ENCODE results near the gene DLGAP4. TPM values are rescaled to one million over a fixed set of nuclear protein-coding genes. Genes with fewer than 3 reads are reported as not detected.

The DLGAP4 gene
- total RNA-seq, 2 experiments from 2014 or later: 19.9 to 23.6 TPM

- Mint-ChIP-seq H3K27ac (no peak overlapping the region), H3K4me3 (no peak overlapping the region), H3K4me1 (ENCODE audit: low read depth) (no peaks in the 10 kb centered on the region), H3K27me3 (ENCODE audit: low read depth) (no peaks in the 10 kb centered on the region), H3K36me3 (ENCODE audit: low read depth) (no peaks in the 10 kb centered on the region), H3K9me3 (ENCODE audit: insufficient read depth) (no peaks in the 10 kb centered on the region)
- ChIA-PET POLR2A (no interaction called here), CTCF (no interaction called here)
- ATAC-seq (no peak), DNase-seq (no peak)
Measured at GRCh38 chr20:36361406-36361805, 55.3 kb downstream of the DLGAP4 start.

- ChIA-PET CTCF (no interaction called here), POLR2A (no interaction called here)
- ATAC-seq (no peak), DNase-seq (no peak)
- no peaks in the 10 kb centered on the region for H3K4me1 Mint-ChIP-seq (ENCODE audit: low read depth)
- H3K27me3 Mint-ChIP-seq (ENCODE audit: low read depth): no peaks in the 10 kb centered on the region
- no peaks in the 10 kb centered on the region for H3K36me3 Mint-ChIP-seq (ENCODE audit: low read depth)
- no peak overlapping the region for H3K4me3 Mint-ChIP-seq
- H3K27ac Mint-ChIP-seq: no peak overlapping the region
- H3K9me3 Mint-ChIP-seq (ENCODE audit: insufficient read depth): no peaks in the 10 kb centered on the region
Measured at GRCh38 chr20:36362261-36362660, 56.1 kb downstream of the DLGAP4 start.

GRCh38 chr20:36362978-36363713 is 57.0 kb downstream of the DLGAP4 start:
- no peaks in the 10 kb centered on the region for H3K4me1 Mint-ChIP-seq (ENCODE audit: low read depth)
- POLR2A ChIA-PET: interaction anchor here (0.8 kb wide), 1 partner anchor 40 kb away, joined by 3 read pairs; no protein-coding TSS in a partner anchor
- no peaks in the 10 kb centered on the region for H3K36me3 Mint-ChIP-seq (ENCODE audit: low read depth)
- CTCF ChIA-PET: no interaction called here
- no peak overlapping the region for H3K27ac Mint-ChIP-seq
- no peak overlapping the region for H3K4me3 Mint-ChIP-seq
- H3K27me3 Mint-ChIP-seq (ENCODE audit: low read depth): no peaks in the 10 kb centered on the region
- no peak for DNase-seq
- no peaks in the 10 kb centered on the region for H3K9me3 Mint-ChIP-seq (ENCODE audit: insufficient read depth)
- no peak for ATAC-seq

- Mint-ChIP-seq H3K36me3 (ENCODE audit: low read depth) (no peaks in the 10 kb centered on the region), H3K4me3 (no peak overlapping the region), H3K9me3 (ENCODE audit: insufficient read depth) (no peaks in the 10 kb centered on the region), H3K4me1 (ENCODE audit: low read depth) (no peaks in the 10 kb centered on the region), H3K27ac (no peak overlapping the region), H3K27me3 (ENCODE audit: low read depth) (no peaks in the 10 kb centered on the region)
- DNase-seq: no peak
- POLR2A ChIA-PET: no interaction called here
- no peak for ATAC-seq
- CTCF ChIA-PET: no interaction called here
Measured at GRCh38 chr20:36364506-36364905, 58.4 kb downstream of the DLGAP4 start.

GRCh38 chr20:36366623-36367369 is 60.7 kb downstream of the DLGAP4 start:
- ChIA-PET POLR2A (no interaction called here), CTCF (no interaction called here)
- no peak for DNase-seq
- no peaks in the 10 kb centered on the region for H3K36me3 Mint-ChIP-seq (ENCODE audit: low read depth)
- no peaks in the 10 kb centered on the region for H3K4me1 Mint-ChIP-seq (ENCODE audit: low read depth)
- no peak overlapping the region for H3K4me3 Mint-ChIP-seq
- H3K9me3 Mint-ChIP-seq (ENCODE audit: insufficient read depth): no peaks in the 10 kb centered on the region
- no peaks in the 10 kb centered on the region for H3K27me3 Mint-ChIP-seq (ENCODE audit: low read depth)
- H3K27ac Mint-ChIP-seq: no peak overlapping the region
- ATAC-seq: no peak

- DNase-seq: no peak
- no peak overlapping the region for H3K4me3 Mint-ChIP-seq
- ATAC-seq: no peak
Measured at GRCh38 chr20:36367370-36367745, 61.2 kb downstream of the DLGAP4 start.

GRCh38 chr20:36367907-36368799 is 62.0 kb downstream of the DLGAP4 start:
- CTCF ChIA-PET: no interaction called here
- POLR2A ChIA-PET: no interaction called here
- DNase-seq (no peak), ATAC-seq (no peak)
- H3K27ac Mint-ChIP-seq: no peak overlapping the region
- no peaks in the 10 kb centered on the region for H3K4me1 Mint-ChIP-seq (ENCODE audit: low read depth)
- H3K9me3 Mint-ChIP-seq (ENCODE audit: insufficient read depth): no peaks in the 10 kb centered on the region
- H3K4me3 Mint-ChIP-seq: no peak overlapping the region
- H3K27me3 Mint-ChIP-seq (ENCODE audit: low read depth): peaks cover 2% of the 10 kb centered on the region
- no peaks in the 10 kb centered on the region for H3K36me3 Mint-ChIP-seq (ENCODE audit: low read depth)

More at GRCh38 chr20:36367370-36367745, 61.2 kb downstream of the DLGAP4 start:
- no peaks in the 10 kb centered on the region for H3K9me3 Mint-ChIP-seq (ENCODE audit: insufficient read depth)
- no peaks in the 10 kb centered on the region for H3K4me1 Mint-ChIP-seq (ENCODE audit: low read depth)
- H3K27ac Mint-ChIP-seq: no peak overlapping the region
- no peaks in the 10 kb centered on the region for H3K36me3 Mint-ChIP-seq (ENCODE audit: low read depth)
- ChIA-PET POLR2A (no interaction called here), CTCF (no interaction called here)
- H3K27me3 Mint-ChIP-seq (ENCODE audit: low read depth): no peaks in the 10 kb centered on the region

- no peak overlapping the region for H3K27ac Mint-ChIP-seq
Measured at GRCh38 chr20:36368869-36369268, 62.7 kb downstream of the DLGAP4 start.

GRCh38 chr20:36369739-36370138 is 63.6 kb downstream of the DLGAP4 start:
- DNase-seq (no peak), ATAC-seq (no peak)
- ChIA-PET POLR2A (no interaction called here), CTCF (interaction anchor here (1.3 kb wide), 1 partner anchor 30 kb away, joined by 3 read pairs; no protein-coding TSS in a partner anchor)
- Mint-ChIP-seq H3K27ac (no peak overlapping the region), H3K27me3 (ENCODE audit: low read depth) (peaks cover 5% of the 10 kb centered on the region), H3K4me3 (no peak overlapping the region), H3K36me3 (ENCODE audit: low read depth) (no peaks in the 10 kb centered on the region), H3K9me3 (ENCODE audit: insufficient read depth) (no peaks in the 10 kb centered on the region), H3K4me1 (ENCODE audit: low read depth) (no peaks in the 10 kb centered on the region)

More at GRCh38 chr20:36368869-36369268, 62.7 kb downstream of the DLGAP4 start:
- no peaks in the 10 kb centered on the region for H3K4me1 Mint-ChIP-seq (ENCODE audit: low read depth)
- CTCF ChIA-PET: interaction anchor here (1.3 kb wide), 1 partner anchor 31 kb away, joined by 3 read pairs; no protein-coding TSS in a partner anchor
- ATAC-seq (no peak), DNase-seq (no peak)
- peaks cover 2% of the 10 kb centered on the region for H3K27me3 Mint-ChIP-seq (ENCODE audit: low read depth)
- no peaks in the 10 kb centered on the region for H3K36me3 Mint-ChIP-seq (ENCODE audit: low read depth)
- H3K9me3 Mint-ChIP-seq (ENCODE audit: insufficient read depth): no peaks in the 10 kb centered on the region
- H3K4me3 Mint-ChIP-seq: no peak overlapping the region
- POLR2A ChIA-PET: no interaction called here

GRCh38 chr20:36370991-36371790 is 65.1 kb downstream of the DLGAP4 start:
- ATAC-seq (no peak), DNase-seq (no peak)
- Mint-ChIP-seq H3K4me3 (no peak overlapping the region), H3K9me3 (ENCODE audit: insufficient read depth) (no peaks in the 10 kb centered on the region), H3K27me3 (ENCODE audit: low read depth) (peaks cover 5% of the 10 kb centered on the region), H3K36me3 (ENCODE audit: low read depth) (no peaks in the 10 kb centered on the region), H3K4me1 (ENCODE audit: low read depth) (no peaks in the 10 kb centered on the region), H3K27ac (no peak overlapping the region)
- POLR2A ChIA-PET: no interaction called here
- CTCF ChIA-PET: no interaction called here

- Mint-ChIP-seq H3K27me3 (ENCODE audit: low read depth) (peaks cover 5% of the 10 kb centered on the region), H3K4me1 (ENCODE audit: low read depth) (no peaks in the 10 kb centered on the region), H3K36me3 (ENCODE audit: low read depth) (no peaks in the 10 kb centered on the region), H3K4me3 (no peak overlapping the region), H3K9me3 (ENCODE audit: insufficient read depth) (no peaks in the 10 kb centered on the region), H3K27ac (no peak overlapping the region)
- ATAC-seq (no peak), DNase-seq (no peak)
- POLR2A ChIA-PET: no interaction called here
- CTCF ChIA-PET: interaction anchor here (1.1 kb wide), 1 partner anchor 27 kb away, joined by 3 read pairs; no protein-coding TSS in a partner anchor
Measured at GRCh38 chr20:36372666-36373065, 66.5 kb downstream of the DLGAP4 start.

Measured in activated CD8-positive, alpha-beta T cell treated with anti-CD3 and anti-CD28 coated beads, Interleukin-2, amount 10 ng/mL, durations not matched to agents 7 days and 5 days (primary cell).